Measurements from ENCODE around the gene CTNNA2. TPM values are rescaled to one million over a fixed set of nuclear protein-coding genes. Genes with fewer than 3 reads are reported as not detected.

CTNNA2 gene
- polyA plus RNA-seq, 1 of the 3 experiments (the other 2 are of a cell fraction): 0.30 TPM

- TF ChIP-seq REST (IDR thresholded peaks at IDR 0.05; ENCODE audit: low read depth, low read length) (no peak), NRF1 (IDR thresholded peaks at IDR 0.05; ENCODE audit: low read depth, low read length) (no peak)
These were observed 106.6 kb downstream of the CTNNA2 start (continued) for GRCh38 chr2:79619442-79619841.

GRCh38 chr2:79619976-79620375 is 107.1 kb downstream of the CTNNA2 start:
- Histone ChIP-seq H3K79me2 (ENCODE audit: insufficient read depth) (no peaks in the 10 kb centered on the region), H3K9me3 (no peaks in the 10 kb centered on the region), H4K20me1 (ENCODE audit: insufficient read depth) (no peaks in the 10 kb centered on the region), H3K4me1 (ENCODE audit: control insufficient read depth in 1 of 2, insufficient read depth in 2 of 2, low read depth in 1 of 2, low read length in 1 of 2) (no peaks in the 10 kb centered on the region; a peak in 1 of 4 replicates), H2AFZ (ENCODE audit: low read depth) (no peak overlapping the region), H3F3A (replicated peaks; ENCODE audit: insufficient read depth) (no peaks in the 10 kb centered on the region), H3K9ac (no peak overlapping the region), H3K4me2 (no peak overlapping the region), H3K27ac (ENCODE audit: low read depth in 2 of 2, low read length in 1 of 2) (no peak overlapping the region), H3K27me3 (ENCODE audit: insufficient read depth) (no peaks in the 10 kb centered on the region), H3K4me3 (ENCODE audit: low read depth in 2 of 2, low read length in 1 of 2) (no peak overlapping the region), H3K9me2 (no peaks in the 10 kb centered on the region), H3K36me3 (replicated peaks in 1 of 2; ENCODE audit: control insufficient read depth in 1 of 2, insufficient read depth in 2 of 2, low read length in 1 of 2) (no peaks in the 10 kb centered on the region)
- POLR2A ChIA-PET: no interaction called here
- DNase-seq: no peak
- CTCF ChIA-PET: no interaction called here
- 39% methylated on average over 2 of the region's 2 CpGs for WGBS (ENCODE audit: low lambda C conversion rate)
- TF ChIP-seq PBX3 (IDR thresholded peaks at IDR 0.05) (no peak), EZH2phosphoT487 (IDR thresholded peaks at IDR 0.05; ENCODE audit: borderline replicate concordance, low read depth) (no peak), REST (IDR thresholded peaks at IDR 0.05; ENCODE audit: low read depth, low read length) (no peak), RAD21 (IDR thresholded peaks at IDR 0.05; ENCODE audit: low read length) (no peak), FOXJ3 (CRISPR knock-in tag; IDR thresholded peaks at IDR 0.05) (no peak), JUND (IDR thresholded peaks at IDR 0.05) (no peak), TCF12 (IDR thresholded peaks at IDR 0.05) (no peak), TAF1 (IDR thresholded peaks at IDR 0.05; ENCODE audit: borderline replicate concordance, low read depth, low read length) (no peak), CTCF (IDR thresholded peaks at IDR 0.05) (no peak), FOXM1 (IDR thresholded peaks at IDR 0.05; ENCODE audit: low read depth) (no peak), YY1 (IDR thresholded peaks at IDR 0.05; ENCODE audit: low read depth) (no peak), USF2 (IDR thresholded peaks at IDR 0.05; ENCODE audit: borderline replicate concordance, low read depth, low read length) (no peak), POLR2AphosphoS5 (IDR thresholded peaks at IDR 0.05; ENCODE audit: low read depth, low read length) (no peak), TEAD4 (IDR thresholded peaks at IDR 0.05; ENCODE audit: borderline replicate concordance, insufficient read depth) (no peak), FOSL2 (IDR thresholded peaks at IDR 0.05; ENCODE audit: borderline replicate concordance, low read depth) (no peak), SMC3 (IDR thresholded peaks at IDR 0.05; ENCODE audit: low read depth, low read length) (no peak), IRF3 (IDR thresholded peaks at IDR 0.05; ENCODE audit: low read depth, low read length) (no peak), CHD2 (IDR thresholded peaks at IDR 0.05; ENCODE audit: low read length, partially characterized antibody) (no peak), SIN3A (IDR thresholded peaks at IDR 0.05; ENCODE audit: borderline replicate concordance, low read depth, low read length) (no peak)

Measured in SK-N-SH (cell line).